KG1 (cell line): ENCODE measurements around the gene NCS1.

Experiments used
- DNase-seq: peaks from one replicate; lab custom pipeline; 2025; lab: John Stamatoyannopoulos, UW

The NCS1 gene

GRCh38 chr9:130147910-130148309 is 24.3 kb upstream of the NCS1 start:
- no peak for DNase-seq

GRCh38 chr9:130149031-130149430 is 23.2 kb upstream of the NCS1 start:
- no peak for DNase-seq

- DNase-seq: no peak
Observed at GRCh38 chr9:130149654-130150286, 22.4 kb upstream of the NCS1 start.

GRCh38 chr9:130150779-130151382 is 21.3 kb upstream of the NCS1 start:
- DNase-seq: no peak

- DNase-seq: no peak
Observed at GRCh38 chr9:130154816-130155215, 17.4 kb upstream of the NCS1 start.

GRCh38 chr9:130155647-130156046 is 16.6 kb upstream of the NCS1 start:
- DNase-seq: no peak

- no peak for DNase-seq
Observed at GRCh38 chr9:130156672-130157071, 15.5 kb upstream of the NCS1 start.

GRCh38 chr9:130157079-130157478 is 15.1 kb upstream of the NCS1 start:
- no peak for DNase-seq

GRCh38 chr9:130158001-130158400 is 14.2 kb upstream of the NCS1 start:
- no peak for DNase-seq

- no peak for DNase-seq
Observed at GRCh38 chr9:130159057-130159456, 13.1 kb upstream of the NCS1 start.

GRCh38 chr9:130159915-130160670 is 12.1 kb upstream of the NCS1 start:
- no peak for DNase-seq

GRCh38 chr9:130160862-130161470 is 11.2 kb upstream of the NCS1 start:
- no peak for DNase-seq

GRCh38 chr9:130165579-130165978 is 6.6 kb upstream of the NCS1 start:
- no peak for DNase-seq

- DNase-seq: no peak
Observed at GRCh38 chr9:130166399-130166798, 5.8 kb upstream of the NCS1 start.

- no peak for DNase-seq
Observed at GRCh38 chr9:130167927-130168326, 4.3 kb upstream of the NCS1 start.

- no peak for DNase-seq
Observed at GRCh38 chr9:130171226-130172148, 717 bp upstream of the NCS1 start.

GRCh38 chr9:130172858-130173665 is 858 bp downstream of the NCS1 start:
- DNase-seq: no peak

- DNase-seq: no peak
Observed at GRCh38 chr9:130173666-130173983, 1.4 kb downstream of the NCS1 start.

GRCh38 chr9:130174025-130174424 is 1.8 kb downstream of the NCS1 start:
- no peak for DNase-seq

GRCh38 chr9:130174920-130175321 is 2.7 kb downstream of the NCS1 start:
- no peak for DNase-seq

- DNase-seq: no peak
Observed at GRCh38 chr9:130175355-130175754, 3.2 kb downstream of the NCS1 start.
